Endodermal cell (in vitro differentiated cells): Measurements from ENCODE around the gene SMIM5. TPM values are rescaled to one million over a fixed set of nuclear protein-coding genes. Genes with fewer than 3 reads are reported as not detected.

Source experiments
- DNase-seq: peaks from one replicate; pipeline ENCODE4 v3.0.0-alpha.2; 2017
- H3K27ac ChIP-seq: 2 replicates; pipeline ENCODE4 v1.5.1; 2013; ENCODE audit warnings: mild to moderate bottlenecking, low read depth, low read length, moderate library complexity
- H3K27me3 ChIP-seq: 2 replicates; pipeline ENCODE4 v1.6.1; 2013; ENCODE audit warnings: mild to moderate bottlenecking, low read length, moderate library complexity; ENCODE audit not compliant: insufficient read depth, control insufficient read depth, poor library complexity, severe bottlenecking
- H3K36me3 ChIP-seq: 2 replicates; pipeline ENCODE4 v1.7.0; 2013; ENCODE audit warnings: mild to moderate bottlenecking, low read length, moderate library complexity; ENCODE audit not compliant: control insufficient read depth, insufficient read depth
- H3K4me1 ChIP-seq: one replicate; pipeline ENCODE4 v1.7.0; 2013; ENCODE audit warnings: low read length; ENCODE audit not compliant: control insufficient read depth, insufficient read depth
- H3K4me3 ChIP-seq: 2 replicates; pipeline ENCODE4 v1.5.1; 2013; ENCODE audit warnings: mild to moderate bottlenecking, low read length, moderate library complexity
- H3K9ac ChIP-seq: 2 replicates; pipeline ENCODE4 v1.6.1; 2013; ENCODE audit warnings: mild to moderate bottlenecking, low read length, moderate library complexity; ENCODE audit not compliant: poor library complexity, severe bottlenecking; ENCODE audit errors: extremely low read depth
- H3K9me3 ChIP-seq: 2 replicates; pipeline ENCODE4 v1.6.1; 2013; ENCODE audit warnings: mild to moderate bottlenecking, low read length, moderate library complexity; ENCODE audit not compliant: control insufficient read depth
- H3K27ac Mint-ChIP-seq: 2 replicates; pipeline ENCODE4 v1.8.0; 2020; ENCODE audit warnings: mixed read lengths
- H3K27me3 Mint-ChIP-seq: 2 replicates; pipeline ENCODE4 v1.8.0; 2021; ENCODE audit warnings: mild to moderate bottlenecking, mixed read lengths; ENCODE audit not compliant: insufficient read depth
- H3K36me3 Mint-ChIP-seq: 2 replicates; pipeline ENCODE4 v1.8.0; 2020; ENCODE audit warnings: low read depth, mixed read lengths
- H3K4me1 Mint-ChIP-seq: 2 replicates; pipeline ENCODE4 v1.8.0; 2020; ENCODE audit warnings: mixed read lengths
- H3K4me3 Mint-ChIP-seq: 2 replicates; pipeline ENCODE4 v1.8.0; 2020; ENCODE audit warnings: mild to moderate bottlenecking, moderate library complexity, mixed read lengths
- H3K9me3 Mint-ChIP-seq: 2 replicates; pipeline ENCODE4 v1.8.0; 2020; ENCODE audit warnings: mild to moderate bottlenecking, mixed read lengths
- WGBS, 2 experiments: methylation state at CpG; one replicate each; pipeline versions ENCODE4 v1.1.5 to v1.1.7; 2013; ENCODE audit warnings: missing lambda C conversion rate in 2 of 2, mixed read lengths in 1 of 2; ENCODE audit not compliant: insufficient coverage in 1 of 2, insufficient read length in 1 of 2; 5-methylcytosine and 5-hydroxymethylcytosine counted together
- total RNA-seq, 2 donors: library from RNA; stranded (reverse); fragmentation: NEBNext Ultra II Directional in 1 of 2; extraction: Animal tissue kit (Norgen Biotek cat#: 25700) in 1 of 2; gene quantifications; 2 replicates in 1 of 2; 3 replicates in 1 of 2; pipeline ENCODE4 v1.2.1, GENCODE V29; 2021
- TF ChIP-seq, protein P1 (sequence below): fragments of 200-600 bp; sonication (generic); conservative IDR thresholded peaks from 2 replicates; pipeline ENCODE4 v1.5.0; 2021; ENCODE audit warnings: antibody characterized with exemption, mild to moderate bottlenecking

Gene SMIM5
- total RNA-seq, 2 donors from 2014 or later = 0.40 TPM; not detected in 1

DNA sequence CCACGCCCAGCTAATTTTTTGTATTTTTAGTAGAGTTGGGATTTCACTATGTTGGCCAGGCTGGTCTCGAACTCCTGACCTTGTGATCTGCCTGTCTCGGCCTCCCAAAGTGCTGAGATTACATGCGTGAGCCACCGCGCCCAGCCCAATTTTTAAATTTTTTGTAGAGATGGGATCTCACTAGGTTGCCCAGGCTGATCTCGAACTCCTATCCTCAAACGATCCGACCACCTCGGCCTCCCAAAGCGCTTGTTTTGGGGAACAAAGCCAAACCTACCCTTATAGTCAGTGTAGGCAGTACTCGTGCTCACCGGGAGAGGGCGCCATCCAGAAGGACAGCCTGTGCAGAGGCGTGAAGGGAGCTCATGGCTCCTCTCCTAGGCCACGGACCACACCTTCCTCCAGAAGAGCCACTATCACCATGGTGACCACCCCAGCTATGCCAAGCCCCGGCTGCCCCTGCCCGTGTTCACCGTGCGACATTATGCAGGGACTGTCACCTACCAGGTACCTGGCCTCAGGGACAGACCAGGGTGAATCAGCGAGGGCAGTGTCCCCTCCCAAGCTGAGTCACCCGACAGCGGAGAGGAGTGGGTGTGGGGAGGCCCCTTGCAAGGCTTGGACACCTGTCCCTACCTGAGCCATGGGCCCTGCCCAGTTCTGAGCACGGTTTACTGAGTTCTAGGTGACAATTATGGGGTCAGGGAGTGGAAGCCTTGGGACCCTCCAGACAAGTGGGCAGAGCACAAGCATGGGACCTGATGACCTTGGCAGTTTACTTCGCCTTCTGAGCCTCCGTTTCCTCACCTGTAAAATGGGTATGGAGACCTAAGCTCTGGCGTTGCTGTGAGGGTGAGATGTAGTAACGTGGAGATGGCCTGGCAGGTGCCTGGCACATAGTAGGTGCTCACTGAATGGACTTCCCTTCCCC lies 31.9 kb upstream of the SMIM5 start:
- DNase-seq = peak; percentile 98
- no peak overlapping the region for H3K9ac ChIP-seq
- H3K27me3 Mint-ChIP-seq = no peaks in the 10 kb centered on the region
- no peaks in the 10 kb centered on the region for H3K9me3 Mint-ChIP-seq
- no peak overlapping the region for H3K4me3 Mint-ChIP-seq
- H3K4me3 ChIP-seq = no peak overlapping the region
- H3K4me1 Mint-ChIP-seq = no peaks in the 10 kb centered on the region
- no peak overlapping the region for H3K27ac ChIP-seq
- no peaks in the 10 kb centered on the region for H3K27me3 ChIP-seq
- H3K27ac Mint-ChIP-seq = no peak overlapping the region
- 68 to 75% methylated on average over 23 to 28 of the region's 28 CpGs for WGBS, 2 experiments
- TF ChIP-seq, protein P1, sequence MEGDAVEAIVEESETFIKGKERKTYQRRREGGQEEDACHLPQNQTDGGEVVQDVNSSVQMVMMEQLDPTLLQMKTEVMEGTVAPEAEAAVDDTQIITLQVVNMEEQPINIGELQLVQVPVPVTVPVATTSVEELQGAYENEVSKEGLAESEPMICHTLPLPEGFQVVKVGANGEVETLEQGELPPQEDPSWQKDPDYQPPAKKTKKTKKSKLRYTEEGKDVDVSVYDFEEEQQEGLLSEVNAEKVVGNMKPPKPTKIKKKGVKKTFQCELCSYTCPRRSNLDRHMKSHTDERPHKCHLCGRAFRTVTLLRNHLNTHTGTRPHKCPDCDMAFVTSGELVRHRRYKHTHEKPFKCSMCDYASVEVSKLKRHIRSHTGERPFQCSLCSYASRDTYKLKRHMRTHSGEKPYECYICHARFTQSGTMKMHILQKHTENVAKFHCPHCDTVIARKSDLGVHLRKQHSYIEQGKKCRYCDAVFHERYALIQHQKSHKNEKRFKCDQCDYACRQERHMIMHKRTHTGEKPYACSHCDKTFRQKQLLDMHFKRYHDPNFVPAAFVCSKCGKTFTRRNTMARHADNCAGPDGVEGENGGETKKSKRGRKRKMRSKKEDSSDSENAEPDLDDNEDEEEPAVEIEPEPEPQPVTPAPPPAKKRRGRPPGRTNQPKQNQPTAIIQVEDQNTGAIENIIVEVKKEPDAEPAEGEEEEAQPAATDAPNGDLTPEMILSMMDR = peak; percentile 92
- H3K36me3 ChIP-seq = no peaks in the 10 kb centered on the region
- H3K9me3 ChIP-seq = no peaks in the 10 kb centered on the region
- no peaks in the 10 kb centered on the region for H3K4me1 ChIP-seq
- no peaks in the 10 kb centered on the region for H3K36me3 Mint-ChIP-seq

DNA sequence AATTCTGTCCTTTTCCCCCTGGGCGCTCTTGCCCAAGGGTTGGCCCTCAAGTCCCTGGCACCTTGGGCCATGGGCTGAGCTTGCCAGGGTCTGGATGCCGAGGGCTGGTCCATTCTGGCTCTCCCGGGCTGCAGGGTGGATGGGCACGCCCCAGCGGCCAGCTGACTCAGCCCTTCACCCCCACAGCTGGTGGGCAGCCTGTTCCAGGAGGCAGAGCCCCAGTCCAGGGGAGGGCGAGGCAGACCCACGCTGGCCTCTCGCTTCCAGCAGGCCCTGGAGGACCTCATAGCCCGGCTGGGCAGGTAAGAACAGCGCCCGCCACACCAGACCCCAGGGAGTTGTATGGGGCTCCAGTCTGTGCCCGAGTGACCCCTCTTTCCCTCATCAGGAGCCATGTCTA lies 30.6 kb upstream of the SMIM5 start:
- H3K27me3 ChIP-seq = no peaks in the 10 kb centered on the region
- no peaks in the 10 kb centered on the region for H3K4me1 ChIP-seq
- Mint-ChIP-seq H3K36me3 (no peaks in the 10 kb centered on the region), H3K9me3 (no peaks in the 10 kb centered on the region), H3K4me1 (peaks cover 5% of the 10 kb centered on the region), H3K27me3 (no peaks in the 10 kb centered on the region), H3K4me3 (no peak overlapping the region), H3K27ac (no peak overlapping the region)
- H3K9me3 ChIP-seq = no peaks in the 10 kb centered on the region
- H3K27ac ChIP-seq = no peak overlapping the region
- H3K9ac ChIP-seq = no peak overlapping the region
- no peaks in the 10 kb centered on the region for H3K36me3 ChIP-seq
- H3K4me3 ChIP-seq = no peak overlapping the region
- TF ChIP-seq, protein P1 = no peak
- WGBS, 2 experiments = 94 to 95% methylated on average over 8 to 12 of the region's 12 CpGs
- DNase-seq = peak; percentile 51

DNA sequence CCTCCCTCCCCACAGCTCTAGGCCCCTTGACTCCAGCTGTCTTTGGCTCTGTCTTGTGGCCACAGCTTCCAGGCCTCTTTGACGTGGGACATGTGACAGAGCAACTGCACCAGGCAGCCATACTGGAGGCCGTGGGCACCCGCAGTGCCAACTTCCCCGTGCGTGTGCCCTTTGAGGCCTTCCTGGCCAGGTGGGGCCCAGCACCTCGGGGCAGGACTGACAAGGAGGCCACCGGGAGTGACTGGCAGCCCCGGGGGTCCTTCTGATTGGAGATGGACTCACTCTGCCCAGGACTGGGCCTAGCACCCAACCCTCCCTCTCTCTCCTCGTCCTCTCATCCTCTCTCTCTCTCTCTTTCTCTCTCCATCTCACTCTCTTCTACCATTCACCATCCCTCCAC lies 30.1 kb upstream of the SMIM5 start:
- Histone ChIP-seq H3K4me1 (no peaks in the 10 kb centered on the region), H3K27me3 (no peaks in the 10 kb centered on the region), H3K27ac (no peak overlapping the region), H3K9me3 (no peaks in the 10 kb centered on the region), H3K4me3 (no peak overlapping the region), H3K9ac (no peak overlapping the region), H3K36me3 (no peaks in the 10 kb centered on the region)
- H3K36me3 Mint-ChIP-seq = no peaks in the 10 kb centered on the region
- no peak overlapping the region for H3K4me3 Mint-ChIP-seq
- H3K27me3 Mint-ChIP-seq = no peaks in the 10 kb centered on the region
- 84 to 90% methylated on average over 7 to 9 of the region's 9 CpGs for WGBS, 2 experiments
- H3K27ac Mint-ChIP-seq = no peak overlapping the region
- TF ChIP-seq, protein P1 = no peak
- H3K9me3 Mint-ChIP-seq = no peaks in the 10 kb centered on the region
- DNase-seq = no peak
- H3K4me1 Mint-ChIP-seq = peaks cover 5% of the 10 kb centered on the region
